ENCODE data around the gene FUT3. TPM values are rescaled to one million over a fixed set of nuclear protein-coding genes. Genes with fewer than 3 reads are reported as not detected.

FUT3 gene
- total and polyA plus RNA-seq, 2 of the 8 experiments (the other 6 are each of a cell fraction or from before 2014, with no cell fraction given), result 0.15 to 0.63 TPM

GRCh38 chr19:5895409-5895808, 44.2 kb upstream of the FUT3 start:
- H4K91ac ChIP-seq (replicated peaks; ENCODE audit: insufficient read length, low read length), result no peak overlapping the region
- peaks cover 2% of the 10 kb centered on the region; the same call in 1 of the 2 replicates for H3K79me1 ChIP-seq (ENCODE audit: low read depth, low read length)
- no peak overlapping the region for H3K4ac ChIP-seq (replicated peaks; ENCODE audit: insufficient read length, low read depth, low read length)
- no peak overlapping the region for H2BK15ac ChIP-seq (ENCODE audit: low read length)
- no peak overlapping the region for H3K4me2 ChIP-seq (ENCODE audit: insufficient read depth in 1 of 2, low read depth in 2 of 2, low read length in 2 of 2)
- peaks cover 0 to 16% (median 8%) of the 10 kb centered on the region in 4 experiments; a peak in 5 of 8 replicates for H3K36me3 ChIP-seq (ENCODE audit: control insufficient read depth in 2 of 4, insufficient read depth in 4 of 4, low read length in 3 of 4)
- H2BK5ac ChIP-seq (ENCODE audit: low read depth, low read length), result no peak overlapping the region
- H3K14ac ChIP-seq (ENCODE audit: insufficient read length), result no peak overlapping the region
- H2AK5ac ChIP-seq (ENCODE audit: low read depth, low read length), result no peak overlapping the region
- peaks cover 0 to 1% (median 0%) of the 10 kb centered on the region in 4 experiments; a peak in 3 of 7 replicates for H3K27me3 ChIP-seq (replicated peaks in 1 of 4; ENCODE audit: control insufficient read depth in 3 of 4, extremely low read depth in 1 of 4, insufficient read depth in 3 of 4, low read length in 3 of 4)
- no peak overlapping the region for H2BK120ac ChIP-seq (replicated peaks; ENCODE audit: low read depth, low read length)
- no peak overlapping the region for H2BK12ac ChIP-seq (ENCODE audit: low read depth, low read length)
- H3K9me3 ChIP-seq (ENCODE audit: insufficient read depth in 2 of 2, low read depth in 1 of 2, low read length in 1 of 2), result no peaks in the 10 kb centered on the region
- H3K4me3 ChIP-seq (ENCODE audit: extremely low read depth in 1 of 4, insufficient read depth in 2 of 4, low read depth in 3 of 4, low read length in 4 of 4), result no peak overlapping the region
- H4K5ac ChIP-seq (ENCODE audit: insufficient read length, low read depth, low read length), result no peak overlapping the region
- H3K23ac ChIP-seq (ENCODE audit: insufficient read length), result no peak overlapping the region
- ChIA-PET CTCF (ENCODE audit: partially characterized antibody) (interaction anchor here (0.8 to 1.7 kb wide), 3 partner anchors 87 to 91 kb away, joined by 3 to 4 read pairs (median 4); no protein-coding TSS in a partner anchor), POLR2A (ENCODE audit: partially characterized antibody) (interaction anchor here (1.2 to 3.7 kb wide), 2 partner anchors 9 to 67 kb away, joined by 6 to 20 read pairs; partner anchors contain the start of genes NDUFA11 and VMAC)
- H4K20me1 ChIP-seq (replicated peaks in 1 of 2; ENCODE audit: control insufficient read depth in 1 of 2, insufficient read depth in 2 of 2, low read length in 2 of 2), result peaks cover 5 to 20% of the 10 kb centered on the region in 2 experiments
- no peak overlapping the region for H4K8ac ChIP-seq (ENCODE audit: extremely low read depth, insufficient read depth, low read length)
- no peak overlapping the region for H3K18ac ChIP-seq (ENCODE audit: extremely low read depth, low read length)
- H2BK20ac ChIP-seq (ENCODE audit: low read length), result no peak overlapping the region
- WGBS, 2 experiments (ENCODE audit: extremely low coverage in 1 of 2, insufficient coverage in 1 of 2, insufficient read length in 1 of 2, insufficient replicate concordance in 2 of 2, low coverage in 1 of 2, low lambda C conversion rate in 2 of 2, missing lambda C conversion rate in 1 of 2), result 83% methylated on average over 15 of the region's 15 CpGs; no CpG with 5 or more reads in 1 of the 2 experiments
- no peaks in the 10 kb centered on the region for H3K23me2 ChIP-seq (ENCODE audit: low read depth, low read length)
- no peak overlapping the region for H2AFZ ChIP-seq (ENCODE audit: low read length)
- no peak overlapping the region for H3K56ac ChIP-seq (replicated peaks; ENCODE audit: insufficient read length, low read depth, low read length)
- DNase-seq (ENCODE audit: low read depth in 1 of 2, low spot score in 2 of 2) (no peak), FAIRE-seq (no peak)
- H3K27ac ChIP-seq (ENCODE audit: low read depth, low read length), result no peak overlapping the region
- H3K79me2 ChIP-seq (ENCODE audit: control insufficient read depth in 1 of 2, insufficient read depth in 2 of 2, low read length in 2 of 2), result peaks cover 0 to 13% of the 10 kb centered on the region in 2 experiments; a peak in 2 of 4 replicates
- H3K9ac ChIP-seq (replicated peaks in 1 of 4; ENCODE audit: extremely low read depth in 1 of 4, low read depth in 3 of 4, low read length in 3 of 4), result no peak overlapping the region
- TF ChIP-seq SAP30 (IDR thresholded peaks at IDR 0.05; ENCODE audit: insufficient read depth, insufficient replicate concordance, low read length) (no peak), BACH1 (IDR thresholded peaks at IDR 0.05; ENCODE audit: low read length) (no peak)
- H3K4me1 ChIP-seq (replicated peaks in 1 of 4; ENCODE audit: control insufficient read depth in 3 of 4, insufficient read depth in 4 of 4, low read length in 3 of 4), result peaks cover 0 to 11% (median 4%) of the 10 kb centered on the region in 4 experiments; a peak in 5 of 7 replicates

Measured in H1 (cell line).